ENCODE measurements around the gene SYT17.

Gene SYT17

GRCh38 chr16:19127674-19128131 lies 40.3 kb upstream of the SYT17 start:
- H3K9ac ChIP-seq (ENCODE audit: low read depth, low read length): no peak overlapping the region
- H3K27ac ChIP-seq (ENCODE audit: low read length): no peak overlapping the region
- DNase-seq (no peak), ATAC-seq (ENCODE audit: insufficient read depth, low read depth) (no peak)
- no peak overlapping the region for H2AFZ ChIP-seq (ENCODE audit: low read depth, low read length)
- H3K27me3 ChIP-seq (ENCODE audit: insufficient read depth, low read length, poor library complexity): no peaks in the 10 kb centered on the region
- peaks cover 3% of the 10 kb centered on the region for H3K9me3 ChIP-seq (ENCODE audit: insufficient read depth, low read length, severe bottlenecking)
- TF ChIP-seq EZH2 (IDR thresholded peaks at IDR 0.05; ENCODE audit: borderline replicate concordance, low read depth, low read length, severe bottlenecking) (no peak), CTCF (IDR thresholded peaks at IDR 0.05; ENCODE audit: borderline replicate concordance, extremely low read depth, low read length, poor library complexity, severe bottlenecking) (no peak)
- no peaks in the 10 kb centered on the region for H3K36me3 ChIP-seq (ENCODE audit: insufficient read depth, low read length)
- no peak overlapping the region for H3K4me2 ChIP-seq (ENCODE audit: insufficient read depth, low read length)
- no peak overlapping the region for H3K4me3 ChIP-seq (ENCODE audit: low read depth in 1 of 2, low read length in 2 of 2)
- peaks cover 9% of the 10 kb centered on the region; the same call in 1 of the 2 replicates for H3K4me1 ChIP-seq (ENCODE audit: insufficient read depth, low read length)
- H4K20me1 ChIP-seq (ENCODE audit: insufficient read depth, low read length): no peaks in the 10 kb centered on the region
- no peaks in the 10 kb centered on the region for H3K79me2 ChIP-seq (ENCODE audit: insufficient read depth, low read length)

- Histone ChIP-seq H3K79me2 (ENCODE audit: insufficient read depth, low read length) (no peaks in the 10 kb centered on the region), H3K9ac (ENCODE audit: low read depth, low read length) (no peak overlapping the region), H4K20me1 (ENCODE audit: insufficient read depth, low read length) (no peaks in the 10 kb centered on the region), H3K36me3 (ENCODE audit: insufficient read depth, low read length) (no peaks in the 10 kb centered on the region), H3K4me2 (ENCODE audit: insufficient read depth, low read length) (no peak overlapping the region), H3K4me3 (ENCODE audit: low read depth in 1 of 2, low read length in 2 of 2) (no peak overlapping the region), H3K9me3 (ENCODE audit: insufficient read depth, low read length, severe bottlenecking) (peaks cover 3% of the 10 kb centered on the region), H3K27ac (ENCODE audit: low read length) (no peak overlapping the region), H3K27me3 (ENCODE audit: insufficient read depth, low read length, poor library complexity) (no peaks in the 10 kb centered on the region), H3K4me1 (ENCODE audit: insufficient read depth, low read length) (peaks cover 9% of the 10 kb centered on the region; the same call in 1 of the 2 replicates), H2AFZ (ENCODE audit: low read depth, low read length) (no peak overlapping the region)
- TF ChIP-seq CTCF (IDR thresholded peaks at IDR 0.05; ENCODE audit: borderline replicate concordance, extremely low read depth, low read length, poor library complexity, severe bottlenecking) (no peak), EZH2 (IDR thresholded peaks at IDR 0.05; ENCODE audit: borderline replicate concordance, low read depth, low read length, severe bottlenecking) (no peak)
- ATAC-seq (ENCODE audit: insufficient read depth, low read depth) (no peak), DNase-seq (no peak)
Measured at GRCh38 chr16:19128454-19129200, 39.4 kb upstream of the SYT17 start.

- no peaks in the 10 kb centered on the region for H3K79me2 ChIP-seq (ENCODE audit: insufficient read depth, low read length)
- H3K4me2 ChIP-seq (ENCODE audit: insufficient read depth, low read length): no peak overlapping the region
- no peak for DNase-seq
- no peak overlapping the region for H3K9ac ChIP-seq (ENCODE audit: low read depth, low read length)
- H3K36me3 ChIP-seq (ENCODE audit: insufficient read depth, low read length): no peaks in the 10 kb centered on the region
- H3K9me3 ChIP-seq (ENCODE audit: insufficient read depth, low read length, severe bottlenecking): peaks cover 3% of the 10 kb centered on the region
- H3K27me3 ChIP-seq (ENCODE audit: insufficient read depth, low read length, poor library complexity): no peaks in the 10 kb centered on the region
- no peak overlapping the region for H3K27ac ChIP-seq (ENCODE audit: low read length)
- TF ChIP-seq EZH2 (IDR thresholded peaks at IDR 0.05; ENCODE audit: borderline replicate concordance, low read depth, low read length, severe bottlenecking): no peak
- TF ChIP-seq CTCF (IDR thresholded peaks at IDR 0.05; ENCODE audit: borderline replicate concordance, extremely low read depth, low read length, poor library complexity, severe bottlenecking): no peak
- H4K20me1 ChIP-seq (ENCODE audit: insufficient read depth, low read length): no peaks in the 10 kb centered on the region
- no peak for ATAC-seq (ENCODE audit: insufficient read depth, low read depth)
- no peak overlapping the region for H2AFZ ChIP-seq (ENCODE audit: low read depth, low read length)
- H3K4me1 ChIP-seq (ENCODE audit: insufficient read depth, low read length): peaks cover 9% of the 10 kb centered on the region; the same call in 1 of the 2 replicates
- H3K4me3 ChIP-seq (ENCODE audit: low read depth in 1 of 2, low read length in 2 of 2): no peak overlapping the region
Measured at GRCh38 chr16:19130385-19130784, 37.7 kb upstream of the SYT17 start.

Measured in DND-41 (cell line).